ENCODE measurements around the gene ACSM2B.

DNA sequence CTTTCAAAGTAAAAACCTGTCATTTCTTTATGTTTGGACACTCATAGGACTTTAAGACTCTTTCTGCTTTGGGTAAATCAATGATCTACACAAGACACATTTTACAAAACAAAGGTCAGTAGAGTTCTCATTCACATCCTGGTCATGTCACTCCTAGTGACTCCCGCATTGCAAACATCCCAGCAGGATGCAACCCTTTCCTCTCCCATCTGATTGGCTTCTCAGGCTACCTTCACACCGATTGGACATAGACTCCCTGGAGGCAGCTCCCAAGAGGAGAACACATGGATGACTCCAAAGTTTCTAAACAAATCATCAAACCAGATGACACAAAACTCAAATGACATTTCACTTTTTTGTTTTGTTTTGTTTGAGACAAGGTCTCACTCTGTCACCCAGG, 43.8 kb upstream of the ACSM2B start:
- TF ChIP-seq, protein P1, sequence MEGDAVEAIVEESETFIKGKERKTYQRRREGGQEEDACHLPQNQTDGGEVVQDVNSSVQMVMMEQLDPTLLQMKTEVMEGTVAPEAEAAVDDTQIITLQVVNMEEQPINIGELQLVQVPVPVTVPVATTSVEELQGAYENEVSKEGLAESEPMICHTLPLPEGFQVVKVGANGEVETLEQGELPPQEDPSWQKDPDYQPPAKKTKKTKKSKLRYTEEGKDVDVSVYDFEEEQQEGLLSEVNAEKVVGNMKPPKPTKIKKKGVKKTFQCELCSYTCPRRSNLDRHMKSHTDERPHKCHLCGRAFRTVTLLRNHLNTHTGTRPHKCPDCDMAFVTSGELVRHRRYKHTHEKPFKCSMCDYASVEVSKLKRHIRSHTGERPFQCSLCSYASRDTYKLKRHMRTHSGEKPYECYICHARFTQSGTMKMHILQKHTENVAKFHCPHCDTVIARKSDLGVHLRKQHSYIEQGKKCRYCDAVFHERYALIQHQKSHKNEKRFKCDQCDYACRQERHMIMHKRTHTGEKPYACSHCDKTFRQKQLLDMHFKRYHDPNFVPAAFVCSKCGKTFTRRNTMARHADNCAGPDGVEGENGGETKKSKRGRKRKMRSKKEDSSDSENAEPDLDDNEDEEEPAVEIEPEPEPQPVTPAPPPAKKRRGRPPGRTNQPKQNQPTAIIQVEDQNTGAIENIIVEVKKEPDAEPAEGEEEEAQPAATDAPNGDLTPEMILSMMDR (IDR thresholded peaks at IDR 0.05): no peak
- TF ChIP-seq POLR2A (IDR thresholded peaks at IDR 0.05): no peak

All from right lobe of liver (tissue), 4 donors.